ENCODE data around the gene SOCS7.
"Not testable (repeated sequence)": the region's sequence is repeated elsewhere in the genome, so short reads cannot be mapped to it uniquely, and the experiment has no call there.

SOCS7 gene

DNA sequence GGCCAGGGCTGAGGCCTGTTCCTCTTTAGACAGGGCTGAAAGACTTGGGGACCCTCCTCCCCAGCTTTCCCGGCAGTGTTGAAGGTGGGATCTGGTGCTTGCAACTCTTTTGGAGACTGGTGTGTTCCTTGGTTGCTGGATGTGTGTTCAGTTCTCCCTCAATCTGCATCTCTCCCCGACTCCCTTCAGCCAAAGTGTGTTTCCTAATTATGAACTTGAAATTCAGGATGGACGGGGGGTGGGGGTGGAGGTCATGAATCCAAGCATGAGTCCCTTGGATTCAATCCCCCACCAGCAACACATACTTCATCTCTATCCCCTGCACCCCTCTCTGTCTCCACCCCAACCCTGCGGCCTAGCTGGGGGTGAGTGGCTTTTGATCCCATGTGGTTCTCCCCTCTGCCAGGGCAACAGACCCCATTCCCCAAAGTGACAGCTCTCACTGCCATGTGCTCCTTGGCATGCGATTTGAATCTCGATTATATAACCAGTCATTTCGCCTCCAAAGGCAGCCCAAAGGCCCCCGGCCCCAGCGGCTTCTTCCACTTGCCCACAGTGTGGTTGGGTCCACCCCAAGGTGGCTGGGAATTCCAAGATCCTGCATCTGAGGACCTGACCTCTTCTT lies 77.9 kb downstream of the SOCS7 start:
- Mint-ChIP-seq H3K4me3 (peak overlapping the region; percentile 22), H3K27ac (no peak overlapping the region), H3K4me1 (peaks cover 26% of the 10 kb centered on the region), H3K36me3 (no peaks in the 10 kb centered on the region), H3K27me3 (peaks cover 60% of the 10 kb centered on the region), H3K9me3 (no peaks in the 10 kb centered on the region)
- no peak for ATAC-seq

DNA sequence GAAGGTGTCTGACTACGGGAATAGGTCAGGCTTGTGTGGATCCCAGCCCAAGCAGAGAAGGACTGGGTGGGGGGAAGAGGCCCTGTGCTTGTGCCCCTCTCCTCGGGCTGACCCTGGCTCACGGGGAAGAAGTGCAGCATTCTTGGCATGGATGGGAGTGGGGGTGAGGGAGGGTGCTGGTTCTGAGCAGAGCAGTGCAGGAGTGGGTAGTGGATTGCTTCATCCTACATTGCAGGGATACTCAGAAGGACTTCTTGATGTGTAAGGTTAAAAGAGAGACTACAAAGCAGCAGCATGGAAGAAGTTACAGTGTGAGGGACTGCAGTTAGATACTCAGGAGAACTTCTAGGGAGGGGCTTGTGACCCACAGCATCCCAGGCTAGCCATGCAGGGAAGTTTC lies 78.7 kb downstream of the SOCS7 start:
- H3K36me3 Mint-ChIP-seq: no peaks in the 10 kb centered on the region
- no peak overlapping the region for H3K27ac Mint-ChIP-seq
- H3K27me3 Mint-ChIP-seq: peaks cover 56% of the 10 kb centered on the region
- ATAC-seq: no peak
- H3K4me1 Mint-ChIP-seq: peaks cover 18% of the 10 kb centered on the region
- H3K4me3 Mint-ChIP-seq: no peak overlapping the region
- no peaks in the 10 kb centered on the region for H3K9me3 Mint-ChIP-seq

DNA sequence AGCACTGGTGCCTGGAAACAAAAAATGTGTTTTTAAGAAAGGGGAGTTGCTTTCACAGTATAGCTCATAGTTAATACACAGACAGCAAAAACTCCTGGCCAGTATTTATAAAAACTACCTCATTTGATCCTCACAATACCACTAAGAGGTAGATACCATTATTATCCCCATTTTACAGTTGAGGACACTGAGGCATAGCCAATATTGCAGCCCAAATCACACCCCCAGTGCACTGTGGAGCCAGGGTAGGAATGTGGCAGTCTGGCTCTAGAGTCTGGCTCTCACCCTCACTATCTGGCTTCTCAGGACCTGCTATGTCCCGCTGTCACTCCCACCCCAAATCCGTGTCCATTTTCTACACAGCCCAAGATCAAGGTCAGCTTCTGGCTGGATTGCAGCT lies 79.2 kb downstream of the SOCS7 start:
- H3K27ac Mint-ChIP-seq: no peak overlapping the region
- peaks cover 14% of the 10 kb centered on the region for H3K4me1 Mint-ChIP-seq
- H3K4me3 Mint-ChIP-seq: no peak overlapping the region
- no peaks in the 10 kb centered on the region for H3K9me3 Mint-ChIP-seq
- no peaks in the 10 kb centered on the region for H3K36me3 Mint-ChIP-seq
- peaks cover 51% of the 10 kb centered on the region for H3K27me3 Mint-ChIP-seq
- ATAC-seq: no peak

DNA sequence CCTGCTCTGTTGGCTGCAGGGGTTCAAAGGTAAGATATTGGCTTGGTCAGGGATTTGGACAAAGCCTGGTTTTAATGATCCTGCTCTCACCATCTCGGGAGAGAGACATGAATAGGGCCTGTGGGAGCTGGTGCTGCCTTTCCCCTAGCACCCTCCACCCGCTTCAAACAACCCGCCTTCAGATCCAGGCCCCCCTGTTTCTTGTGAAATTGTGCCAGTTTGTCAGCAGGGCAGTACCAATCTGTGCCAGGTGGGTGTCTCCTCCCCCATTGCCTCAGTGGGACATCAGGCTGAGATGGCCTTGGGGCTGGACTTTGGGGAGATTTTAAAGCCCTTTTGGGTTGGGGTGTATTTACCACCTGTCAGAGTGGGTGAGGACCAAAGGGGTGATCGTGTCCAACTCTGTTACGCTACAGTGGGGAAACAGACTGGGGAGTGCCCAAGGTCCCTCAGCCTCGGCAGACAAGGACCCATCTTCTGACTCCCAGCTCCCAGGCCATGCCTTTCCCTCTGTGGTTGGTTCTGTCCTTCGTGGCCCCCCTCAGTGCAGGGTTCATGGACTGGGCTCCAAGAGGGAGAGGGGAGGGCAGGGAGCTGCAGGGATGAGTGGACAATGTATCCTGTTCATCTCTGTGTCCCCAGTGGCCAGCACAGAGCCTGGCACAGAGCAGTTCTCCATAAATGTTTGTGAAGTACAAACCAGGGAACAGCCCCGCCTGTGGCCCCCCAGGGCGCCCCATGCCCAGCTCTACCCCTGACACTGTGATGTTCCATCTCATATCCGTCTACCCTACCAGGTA lies 79.9 kb downstream of the SOCS7 start:
- Mint-ChIP-seq H3K36me3 (no peaks in the 10 kb centered on the region), H3K9me3 (no peaks in the 10 kb centered on the region), H3K4me3 (no peak overlapping the region), H3K4me1 (peaks cover 14% of the 10 kb centered on the region), H3K27ac (no peak overlapping the region), H3K27me3 (peaks cover 49% of the 10 kb centered on the region)
- no peak for ATAC-seq

DNA sequence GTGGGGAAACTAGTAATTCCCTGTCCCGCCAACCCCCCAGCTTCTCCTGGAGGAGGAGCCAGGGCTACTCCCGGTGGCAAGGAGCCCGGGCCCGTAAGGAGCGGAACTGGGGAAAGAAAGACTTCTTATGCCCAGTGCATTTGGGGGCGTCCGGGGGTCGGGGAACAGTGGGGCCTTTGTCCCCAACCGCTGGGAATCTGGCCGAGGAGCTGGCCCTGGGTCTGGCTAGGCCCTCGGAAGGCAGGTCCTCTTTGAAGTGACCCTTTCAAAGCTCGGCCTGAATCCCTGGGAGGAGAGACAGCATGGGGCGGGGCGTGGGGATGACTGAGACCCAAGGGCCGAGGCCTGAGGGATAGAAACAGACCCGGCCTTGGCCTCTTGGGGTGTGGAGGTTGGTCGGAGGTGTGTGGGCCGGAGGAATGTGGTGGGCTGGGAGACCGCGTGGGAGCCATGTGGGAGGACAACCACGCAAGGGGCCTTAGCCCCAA lies 82.6 kb downstream of the SOCS7 start:
- H3K4me1 Mint-ChIP-seq: no peaks in the 10 kb centered on the region
- no peaks in the 10 kb centered on the region for H3K9me3 Mint-ChIP-seq
- peaks cover 41% of the 10 kb centered on the region for H3K27me3 Mint-ChIP-seq
- no peak overlapping the region for H3K4me3 Mint-ChIP-seq
- no peak overlapping the region for H3K27ac Mint-ChIP-seq
- ATAC-seq: peak; percentile 14
- H3K36me3 Mint-ChIP-seq: no peaks in the 10 kb centered on the region

DNA sequence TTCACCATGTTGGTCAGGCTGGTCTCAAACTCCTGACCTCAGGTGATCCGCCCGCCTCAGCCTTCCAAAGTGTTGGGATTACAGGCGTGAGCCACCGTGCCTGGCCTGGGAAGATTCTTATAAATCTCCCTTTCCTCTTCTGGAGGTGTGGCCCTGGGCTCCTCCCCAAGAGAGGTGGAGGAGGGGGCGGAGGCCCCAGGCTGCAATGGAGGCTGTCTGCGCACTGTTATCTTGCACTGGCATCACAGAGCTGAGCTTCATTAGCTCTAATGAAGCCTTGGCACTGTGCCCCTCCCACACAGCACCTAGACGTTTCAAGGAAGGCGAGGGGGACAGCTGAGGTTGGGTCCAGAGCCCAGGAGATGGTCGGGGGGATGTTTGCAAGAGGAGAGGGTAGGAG lies 84.2 kb downstream of the SOCS7 start:
- no peaks in the 10 kb centered on the region for H3K36me3 Mint-ChIP-seq
- H3K27ac Mint-ChIP-seq: no peak overlapping the region
- ATAC-seq: no peak
- H3K4me1 Mint-ChIP-seq: no peaks in the 10 kb centered on the region
- no peak overlapping the region for H3K4me3 Mint-ChIP-seq
- no peaks in the 10 kb centered on the region for H3K9me3 Mint-ChIP-seq
- H3K27me3 Mint-ChIP-seq: peaks cover 35% of the 10 kb centered on the region

DNA sequence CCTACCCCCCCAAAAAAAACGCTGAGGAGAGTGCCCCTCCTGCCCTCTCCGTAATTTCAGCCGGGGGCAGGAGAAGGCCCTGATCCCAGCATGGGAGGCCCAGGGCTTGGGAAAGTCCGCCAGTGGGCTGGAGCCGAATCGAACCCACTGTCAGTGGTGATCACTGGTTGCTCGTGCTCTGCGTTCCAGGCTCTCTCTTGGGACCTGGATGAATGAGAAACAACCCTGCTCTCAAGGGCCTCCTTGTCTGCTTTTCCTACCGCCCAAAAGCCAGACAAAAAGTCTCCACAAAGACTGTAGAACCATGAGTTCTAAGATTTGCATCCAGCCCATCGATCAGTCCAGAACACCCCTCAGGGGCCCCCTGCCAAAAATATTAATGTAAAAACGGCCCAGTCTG lies 84.7 kb downstream of the SOCS7 start:
- no peaks in the 10 kb centered on the region for H3K4me1 Mint-ChIP-seq
- no peaks in the 10 kb centered on the region for H3K9me3 Mint-ChIP-seq
- H3K36me3 Mint-ChIP-seq: no peaks in the 10 kb centered on the region
- peaks cover 41% of the 10 kb centered on the region for H3K27me3 Mint-ChIP-seq
- H3K27ac Mint-ChIP-seq: no peak overlapping the region
- no peak overlapping the region for H3K4me3 Mint-ChIP-seq
- ATAC-seq: no peak

DNA sequence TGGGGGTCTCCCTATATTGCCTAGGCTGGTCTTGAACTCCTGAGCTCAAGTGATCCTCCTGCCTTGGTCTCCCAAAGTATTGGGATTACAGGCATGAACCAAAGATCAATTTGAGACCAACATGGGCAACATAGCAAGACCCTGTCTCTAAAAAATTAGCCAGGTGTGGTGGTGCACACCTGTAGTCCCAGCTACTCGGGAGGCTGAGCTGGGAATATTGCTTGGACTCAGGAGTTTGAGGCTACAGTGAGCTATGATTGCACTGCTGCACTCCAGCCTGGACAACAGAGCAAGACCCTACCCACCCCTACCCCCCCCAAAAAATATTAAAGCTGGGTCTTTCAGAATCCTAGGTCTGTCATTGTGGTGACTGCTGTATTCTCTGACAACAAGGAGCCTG lies 85.7 kb downstream of the SOCS7 start:
- H3K27ac Mint-ChIP-seq, H3K4me3 Mint-ChIP-seq, H3K36me3 Mint-ChIP-seq, H3K4me1 Mint-ChIP-seq, H3K9me3 Mint-ChIP-seq, ATAC-seq: not testable (repeated sequence)
- peaks cover 50% of the 10 kb centered on the region for H3K27me3 Mint-ChIP-seq

DNA sequence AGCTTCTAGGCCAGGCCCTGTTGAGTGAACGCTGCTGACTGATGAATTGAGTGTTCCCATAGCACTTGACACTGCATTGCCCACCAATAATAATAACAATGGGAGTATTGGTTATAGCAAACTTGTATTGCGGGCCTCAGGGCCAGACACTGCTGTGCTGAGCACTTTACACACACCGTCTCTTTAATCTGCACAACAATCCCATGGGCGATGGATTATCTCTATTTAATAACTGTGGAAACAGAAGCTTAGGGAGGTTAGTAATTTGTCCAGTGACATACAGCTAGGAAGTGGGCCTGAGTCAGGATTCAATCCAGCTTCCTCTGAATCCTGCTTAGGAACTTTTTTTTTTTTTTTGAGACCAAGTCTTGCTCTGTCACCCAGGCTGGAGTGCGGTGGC lies 87.8 kb downstream of the SOCS7 start:
- Mint-ChIP-seq H3K9me3 (no peaks in the 10 kb centered on the region), H3K4me3 (no peak overlapping the region), H3K27ac (no peak overlapping the region), H3K4me1 (peaks cover 6% of the 10 kb centered on the region), H3K36me3 (no peaks in the 10 kb centered on the region), H3K27me3 (peaks cover 52% of the 10 kb centered on the region)
- no peak for ATAC-seq

DNA sequence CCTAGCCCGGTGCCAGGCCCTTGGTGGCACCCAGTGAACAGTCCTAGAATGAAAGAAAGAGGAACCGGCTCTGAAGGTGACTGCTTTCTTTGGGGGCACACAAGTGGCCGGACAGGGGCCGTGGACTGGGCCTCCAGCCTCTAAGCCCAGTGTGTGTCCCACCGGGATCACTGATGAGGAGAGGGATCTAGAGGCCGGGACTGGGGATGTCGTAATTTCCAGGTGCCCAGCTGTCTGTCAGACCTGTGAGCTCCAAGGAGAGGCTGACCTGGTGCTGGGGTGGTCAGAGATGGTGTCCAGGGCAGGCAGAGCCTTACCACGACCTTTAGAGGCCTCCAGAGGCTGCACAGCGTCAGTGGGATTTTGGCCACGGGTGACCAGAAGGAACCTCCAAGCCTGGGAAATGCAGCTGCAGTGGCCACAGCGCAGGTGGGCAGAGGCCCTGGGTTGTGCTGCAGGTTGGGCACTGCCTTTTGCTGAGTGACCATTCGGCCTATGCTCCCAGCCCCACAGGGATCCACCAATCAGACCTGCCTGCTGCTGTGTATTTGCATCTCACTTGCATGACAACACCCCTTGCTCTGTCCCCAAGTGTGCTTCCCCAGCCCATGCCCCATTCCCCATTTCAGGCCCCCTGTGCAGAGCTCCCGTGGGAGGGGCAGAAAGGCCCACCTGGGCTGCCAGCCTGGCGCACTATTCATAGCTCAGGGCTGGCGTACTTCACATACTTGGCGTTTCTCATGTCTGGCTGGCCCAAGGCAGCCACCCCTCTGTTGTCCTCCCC lies 89.2 kb downstream of the SOCS7 start:
- no peak overlapping the region for H3K27ac Mint-ChIP-seq
- no peak overlapping the region for H3K4me3 Mint-ChIP-seq
- peaks cover 48% of the 10 kb centered on the region for H3K27me3 Mint-ChIP-seq
- no peaks in the 10 kb centered on the region for H3K9me3 Mint-ChIP-seq
- H3K36me3 Mint-ChIP-seq: no peaks in the 10 kb centered on the region
- H3K4me1 Mint-ChIP-seq: peaks cover 6% of the 10 kb centered on the region
- ATAC-seq: no peak

DNA sequence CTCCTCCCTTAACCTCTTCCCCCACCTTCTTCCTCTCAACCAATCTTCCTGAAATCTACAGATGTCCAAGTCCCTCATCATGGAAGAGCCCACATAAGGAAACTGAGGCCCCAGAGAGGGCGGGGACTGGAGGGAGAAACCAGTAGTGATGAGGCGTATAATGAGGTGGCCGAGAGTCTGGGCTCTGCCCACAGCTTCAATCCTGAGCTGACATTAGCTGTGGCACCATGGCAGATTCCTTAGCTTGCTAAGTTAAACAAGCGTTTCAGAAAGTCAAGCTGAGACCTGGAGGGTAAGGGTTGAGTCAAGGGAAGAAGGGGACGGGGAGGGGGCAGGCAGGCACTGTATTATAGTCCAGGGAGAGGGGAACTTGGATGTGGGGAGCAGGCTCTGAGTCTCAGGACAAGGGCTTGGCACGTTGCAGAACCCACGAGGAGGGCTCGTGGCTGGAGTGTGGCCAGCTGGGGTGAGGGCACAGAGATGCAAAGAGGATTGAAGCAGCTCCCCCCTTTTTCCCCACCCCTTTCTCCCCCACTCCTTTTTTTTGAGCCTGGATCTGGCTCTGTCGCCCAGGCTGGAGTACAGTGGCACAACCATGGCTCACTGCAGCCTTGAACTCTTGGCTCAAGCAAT lies 89.9 kb downstream of the SOCS7 start:
- H3K9me3 Mint-ChIP-seq: no peaks in the 10 kb centered on the region
- no peaks in the 10 kb centered on the region for H3K36me3 Mint-ChIP-seq
- ATAC-seq: no peak
- H3K4me3 Mint-ChIP-seq: no peak overlapping the region
- H3K27me3 Mint-ChIP-seq: peaks cover 48% of the 10 kb centered on the region
- no peak overlapping the region for H3K27ac Mint-ChIP-seq
- H3K4me1 Mint-ChIP-seq: peaks cover 6% of the 10 kb centered on the region

DNA sequence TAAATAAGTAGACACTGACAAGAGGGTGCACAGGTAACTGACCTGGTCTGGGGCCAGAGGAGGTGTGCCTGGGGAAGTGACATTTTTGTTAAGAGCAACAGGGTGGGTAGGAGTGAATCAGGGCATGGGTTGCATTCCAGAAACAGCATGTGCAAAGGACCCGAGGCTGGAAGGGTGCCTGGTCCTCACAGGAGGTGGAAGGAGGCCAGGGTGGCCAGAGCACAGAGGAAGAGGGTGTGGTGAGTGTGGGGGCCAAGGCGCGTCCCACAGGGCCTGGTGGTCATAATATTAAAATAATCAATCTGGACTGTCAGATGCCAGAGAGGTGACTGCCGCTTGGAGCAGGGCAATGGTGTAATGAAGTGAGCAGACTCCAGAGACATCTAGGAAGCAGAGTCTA lies 90.9 kb downstream of the SOCS7 start:
- Mint-ChIP-seq H3K9me3 (no peaks in the 10 kb centered on the region), H3K4me3 (no peak overlapping the region), H3K36me3 (no peaks in the 10 kb centered on the region), H3K27ac (no peak overlapping the region), H3K4me1 (peaks cover 6% of the 10 kb centered on the region), H3K27me3 (peaks cover 48% of the 10 kb centered on the region)
- ATAC-seq: no peak

DNA sequence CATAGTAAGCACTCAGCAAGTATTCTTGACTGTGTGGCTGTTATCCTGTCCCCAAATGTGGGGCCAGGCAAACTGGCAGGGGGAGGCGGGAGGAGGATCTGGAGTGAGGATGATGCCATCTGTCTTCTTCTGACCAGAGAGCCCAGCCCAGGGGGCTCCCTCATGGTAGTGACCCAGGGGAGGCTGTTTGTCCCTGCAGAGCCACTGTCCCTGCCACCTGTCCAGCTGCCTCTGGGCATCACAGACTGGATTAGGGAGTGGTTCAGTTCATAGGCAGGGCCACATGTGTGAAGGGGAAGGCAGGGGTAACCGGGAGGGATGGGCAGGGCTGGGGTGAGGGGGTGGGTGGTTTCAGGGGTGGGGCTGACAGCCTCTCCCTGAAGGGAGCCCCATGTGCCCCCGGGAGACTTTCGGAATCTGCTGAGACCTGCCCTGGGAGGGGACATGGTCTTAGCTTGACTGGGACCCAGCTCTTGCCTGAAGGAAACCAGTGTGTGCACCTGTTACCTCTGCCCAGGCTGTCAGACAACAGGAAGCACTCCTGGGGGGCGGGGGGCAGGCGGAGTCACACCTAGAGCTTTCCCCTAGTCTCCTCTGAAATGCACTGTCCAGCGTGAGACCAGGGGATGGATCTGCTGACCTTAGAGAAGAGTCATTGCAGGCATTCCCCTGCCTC lies 91.8 kb downstream of the SOCS7 start:
- H3K9me3 Mint-ChIP-seq: no peaks in the 10 kb centered on the region
- peaks cover 40% of the 10 kb centered on the region for H3K27me3 Mint-ChIP-seq
- no peak for ATAC-seq
- H3K4me1 Mint-ChIP-seq: peaks cover 6% of the 10 kb centered on the region
- no peaks in the 10 kb centered on the region for H3K36me3 Mint-ChIP-seq
- H3K4me3 Mint-ChIP-seq: no peak overlapping the region
- no peak overlapping the region for H3K27ac Mint-ChIP-seq

DNA sequence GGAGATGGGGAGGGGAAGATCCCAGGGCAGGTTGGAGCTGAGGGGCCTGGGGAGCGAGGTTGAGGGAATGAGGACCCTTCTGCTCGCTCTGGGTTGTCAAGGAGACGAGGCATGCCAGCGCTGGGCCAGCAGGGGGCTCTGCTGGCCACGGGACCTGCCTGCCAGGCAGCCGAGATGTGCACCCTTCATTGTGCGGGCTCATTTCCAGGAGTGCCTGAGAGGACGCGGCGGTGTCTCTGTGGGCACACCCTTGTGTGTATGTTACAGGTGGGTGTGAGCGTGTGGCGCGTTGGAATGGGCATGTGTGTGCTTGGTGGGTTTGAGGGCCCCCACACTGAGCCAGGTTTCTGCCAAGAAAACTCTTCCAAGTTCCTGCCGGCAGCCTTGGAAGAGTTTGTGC lies 92.5 kb downstream of the SOCS7 start:
- no peak overlapping the region for H3K27ac Mint-ChIP-seq
- H3K36me3 Mint-ChIP-seq: no peaks in the 10 kb centered on the region
- no peaks in the 10 kb centered on the region for H3K9me3 Mint-ChIP-seq
- peak; percentile 74 for ATAC-seq
- no peak overlapping the region for H3K4me3 Mint-ChIP-seq
- H3K4me1 Mint-ChIP-seq: peaks cover 6% of the 10 kb centered on the region
- peaks cover 43% of the 10 kb centered on the region for H3K27me3 Mint-ChIP-seq
